DMS 273 treated with DMSO at 0.1 percent for 48 hours (cell line): Measurements from ENCODE around the gene CITED1.

Experiments
- DNase-seq: peaks from one replicate; lab custom pipeline; 2025; lab: John Stamatoyannopoulos, UW

The CITED1 gene

DNA sequence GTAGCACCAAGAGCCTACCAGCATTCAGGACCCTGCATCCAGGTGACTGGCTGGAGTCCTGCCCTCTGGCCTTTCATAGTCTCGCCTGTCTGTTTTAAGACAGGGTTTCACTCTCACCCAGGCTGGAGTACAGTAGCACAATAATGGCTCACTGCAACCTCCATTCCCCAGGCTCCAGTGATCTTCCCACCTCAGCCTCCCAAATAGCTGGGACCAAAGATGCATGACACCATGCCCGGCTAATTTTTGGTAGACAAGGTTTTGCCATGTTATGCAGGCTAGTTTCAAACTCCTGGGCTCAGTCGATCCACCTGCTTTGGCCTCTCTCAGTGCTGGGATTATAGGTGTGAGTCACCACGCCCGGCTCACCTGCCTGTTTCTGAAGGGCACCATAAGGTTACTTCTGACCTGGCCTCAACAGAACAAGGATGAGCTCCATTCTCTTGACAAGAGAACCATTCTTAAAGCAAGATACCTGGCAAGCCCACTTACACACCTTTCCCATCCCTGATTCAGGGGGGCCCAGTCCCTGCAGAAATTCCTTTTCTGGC is 35.3 kb downstream of the CITED1 start:
- no peak for DNase-seq

DNA sequence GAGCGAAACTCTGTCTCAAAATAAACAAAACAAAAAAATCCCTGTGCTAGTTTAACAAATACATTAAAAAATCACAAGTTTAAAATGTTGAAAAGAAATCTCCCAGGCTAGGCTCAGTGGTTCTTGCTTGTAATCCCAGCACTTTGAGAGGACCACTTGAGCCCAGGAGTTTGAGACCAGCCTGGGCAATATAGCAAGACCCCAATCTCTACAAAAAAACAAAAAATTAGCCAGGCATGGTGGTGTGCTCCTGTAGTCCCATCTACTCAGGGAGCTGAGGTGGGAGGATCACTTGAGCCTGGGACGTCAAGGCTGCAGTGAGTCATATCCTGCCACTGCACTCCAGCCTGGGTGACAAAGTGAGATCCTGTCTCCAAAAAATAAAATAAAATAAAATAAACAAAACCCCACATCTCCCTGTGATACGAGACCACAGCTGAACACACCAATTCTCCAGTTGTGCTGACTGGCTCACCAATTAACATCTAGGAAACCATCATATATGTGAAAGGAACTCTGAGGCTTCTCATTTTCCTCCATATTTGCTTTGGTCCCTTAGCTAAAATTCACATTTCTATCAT is 36.0 kb downstream of the CITED1 start:
- no peak for DNase-seq

DNA sequence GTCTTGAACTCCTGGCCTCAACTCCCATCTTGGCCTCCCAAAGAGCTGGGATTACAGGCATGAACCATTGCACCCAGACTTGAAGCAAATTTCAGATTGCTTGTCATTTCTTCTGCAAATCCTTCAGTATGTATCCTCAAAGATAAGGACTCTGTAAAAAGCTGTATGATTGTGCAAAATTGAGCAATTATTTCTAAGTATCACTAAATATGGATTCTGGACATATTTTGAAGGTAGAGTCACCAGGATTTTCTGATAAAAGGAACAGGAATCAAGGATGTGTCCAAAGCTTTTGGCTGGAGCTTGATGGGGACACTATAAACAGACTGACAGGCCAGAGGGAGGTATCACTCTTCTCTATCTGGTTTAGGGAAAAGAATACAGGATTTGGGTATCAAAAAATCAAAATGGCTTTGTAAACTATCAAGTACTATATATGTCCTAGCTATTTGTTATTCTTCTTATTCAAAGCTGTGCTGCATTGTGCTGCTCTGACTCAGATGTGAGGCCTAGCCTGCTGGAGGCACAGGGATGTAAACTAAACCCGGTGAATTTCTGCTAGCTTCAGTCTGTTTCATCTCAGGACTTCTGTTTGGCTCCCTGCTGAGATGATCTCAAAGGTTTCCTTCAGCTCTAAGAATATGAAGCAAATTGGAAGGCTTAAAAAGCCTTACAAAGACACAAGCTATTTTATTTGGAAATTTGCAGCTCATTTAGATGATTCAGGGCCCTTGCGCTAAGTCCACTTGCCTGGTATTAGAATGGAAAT is 36.9 kb downstream of the CITED1 start:
- no peak for DNase-seq

DNA sequence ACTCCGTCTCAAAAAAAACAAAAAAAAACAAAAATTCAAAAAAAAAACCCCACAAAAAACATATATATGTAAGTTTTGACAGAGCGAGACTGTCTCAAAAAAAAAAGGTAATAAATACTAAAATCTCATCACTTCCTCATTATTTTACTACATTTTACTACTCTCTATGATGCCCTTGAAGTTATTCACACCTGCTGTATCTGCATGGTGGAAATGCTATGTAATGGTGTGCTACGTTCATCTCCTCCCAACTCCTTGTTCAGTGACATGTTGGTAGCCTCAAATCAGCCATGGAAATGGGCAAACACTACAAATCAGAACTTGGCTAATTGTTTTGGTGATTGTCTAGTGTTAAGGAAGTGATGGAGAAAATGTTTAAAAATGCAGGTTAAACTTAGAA is 40.5 kb downstream of the CITED1 start:
- no peak for DNase-seq

DNA sequence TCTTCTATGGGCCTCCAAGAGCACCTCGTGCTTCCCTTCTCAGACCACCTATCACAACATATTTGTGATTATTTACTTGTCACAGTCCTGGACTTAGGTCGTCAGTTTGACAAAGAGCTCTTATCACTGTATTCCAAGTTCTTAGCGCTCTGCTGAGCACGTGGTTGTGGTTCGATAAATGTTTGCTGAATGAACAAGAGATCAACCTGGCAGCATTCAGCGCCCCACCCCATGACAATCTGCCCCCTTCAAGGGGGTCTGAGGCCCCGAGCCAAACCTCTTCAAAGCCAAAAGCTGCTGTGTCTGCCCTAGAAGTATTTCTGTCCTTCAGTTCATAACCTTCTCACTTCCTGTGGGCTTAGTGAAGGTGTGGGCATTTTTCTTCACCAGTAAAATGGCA is 43.6 kb downstream of the CITED1 start:
- DNase-seq, result no peak

DNA sequence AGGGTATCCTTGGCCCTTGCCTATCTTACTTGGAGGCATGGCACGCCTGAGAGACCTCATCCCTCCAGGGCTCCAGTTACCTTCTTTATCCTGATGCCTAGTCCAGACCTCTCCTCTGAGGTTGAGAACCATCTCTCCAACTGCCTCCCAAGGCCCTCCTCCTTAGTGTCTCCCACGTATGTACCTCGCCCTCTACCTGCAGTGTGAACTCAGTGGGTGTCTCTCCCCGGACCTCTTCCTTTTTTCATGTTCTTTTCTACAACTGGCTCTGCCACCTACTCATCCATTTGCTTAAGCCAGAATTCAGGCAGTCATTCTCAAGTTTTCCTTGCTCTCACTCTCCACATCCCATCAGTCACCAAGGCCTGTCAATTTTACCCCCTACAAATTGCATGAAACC is 45.3 kb downstream of the CITED1 start:
- DNase-seq, result no peak

DNA sequence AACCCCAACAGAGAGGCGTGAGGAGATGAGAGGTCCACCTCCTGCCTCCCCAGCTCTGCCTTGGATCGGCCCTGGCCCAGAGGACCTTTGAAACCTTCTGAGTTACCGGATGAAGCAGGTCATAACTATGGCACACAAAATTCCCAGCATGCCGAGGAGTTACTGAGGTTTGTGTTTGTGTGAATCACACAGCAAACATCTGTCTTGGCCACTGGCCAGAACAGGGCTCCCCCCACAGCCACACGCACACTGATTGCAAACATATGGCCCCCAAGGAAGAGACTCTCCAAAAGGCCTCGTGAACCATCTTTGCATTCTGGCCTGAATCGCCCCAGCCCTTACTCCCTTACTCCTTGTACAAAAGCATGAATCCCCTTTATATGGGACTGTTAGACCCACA is 47.5 kb downstream of the CITED1 start:
- DNase-seq, result no peak

DNA sequence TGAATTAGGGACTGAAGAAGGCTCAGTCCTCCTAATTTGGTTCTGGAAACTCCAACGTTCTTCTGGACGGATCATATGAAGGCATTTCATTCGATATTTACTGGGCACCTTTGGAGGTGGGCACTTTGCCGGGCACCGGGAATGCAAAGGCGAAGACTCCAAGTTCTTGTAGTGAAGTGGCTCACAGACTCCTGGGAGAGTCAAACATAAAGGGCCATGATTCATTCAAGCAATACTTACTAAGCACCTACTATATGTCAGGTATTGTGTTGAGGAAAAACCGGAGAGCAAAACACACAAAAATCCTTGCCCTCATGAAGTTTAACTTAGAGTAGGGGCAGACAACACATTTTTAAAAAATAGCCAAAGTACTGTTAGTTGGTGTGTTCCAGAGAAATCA is 49.9 kb downstream of the CITED1 start:
- DNase-seq, result no peak

DNA sequence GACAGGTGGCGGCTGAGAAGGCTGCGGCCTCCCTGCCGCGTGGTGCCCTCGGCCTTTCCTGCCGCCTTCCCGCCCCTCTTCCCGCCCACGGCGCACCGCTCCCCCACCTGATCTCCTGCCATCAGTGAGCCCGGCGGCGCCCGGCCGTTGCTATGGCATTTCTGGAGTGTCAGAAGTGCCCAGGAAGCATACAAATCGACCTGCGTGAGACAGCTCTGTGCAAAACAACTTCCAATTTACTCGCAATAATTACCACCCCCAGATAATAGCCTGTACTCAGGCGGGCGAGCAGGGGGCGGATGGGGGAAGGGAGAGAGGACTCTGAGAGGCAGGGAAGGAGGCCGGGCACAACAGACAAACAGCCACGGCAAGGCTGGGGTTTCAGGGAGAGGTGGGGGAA is 50.3 kb downstream of the CITED1 start:
- no peak for DNase-seq

DNA sequence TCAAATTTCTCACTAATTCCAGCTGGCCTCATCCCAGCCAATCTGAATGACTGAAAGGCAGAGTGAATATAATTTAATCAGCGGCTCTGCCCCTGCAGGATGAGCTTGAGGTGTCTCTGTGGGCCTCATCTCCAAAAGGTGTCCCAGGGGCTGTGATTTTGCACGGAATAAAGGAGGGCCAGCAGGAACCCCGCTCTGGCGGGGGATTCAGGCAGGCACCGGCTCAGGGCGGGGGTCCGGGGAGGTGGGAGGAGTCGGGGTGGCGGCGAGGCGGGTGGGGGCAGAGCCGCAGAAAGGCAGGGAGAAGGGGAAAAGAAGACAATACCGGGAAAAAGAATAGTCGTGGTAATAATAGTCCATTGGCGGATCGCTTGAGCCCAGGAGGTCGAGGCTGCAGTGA is 50.9 kb downstream of the CITED1 start:
- no peak for DNase-seq

DNA sequence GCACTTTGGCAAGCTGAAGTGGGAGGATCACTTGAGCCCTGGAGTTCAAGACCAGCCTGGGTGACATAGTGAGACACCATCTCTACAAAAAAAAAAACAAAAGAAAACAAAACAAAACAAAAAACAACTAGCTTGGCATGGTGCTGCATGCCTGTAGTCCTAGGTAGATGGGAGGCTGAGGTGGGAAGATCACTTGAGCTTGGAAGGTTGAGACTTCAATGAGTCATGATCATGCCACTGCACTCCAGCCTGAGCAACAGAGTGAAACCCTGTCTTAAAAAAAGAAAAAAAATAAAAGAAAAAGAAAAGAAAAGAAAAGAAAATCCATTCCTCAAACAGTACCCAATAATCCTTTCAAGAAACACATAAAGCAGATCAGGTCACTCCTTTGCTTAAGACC is 52.0 kb downstream of the CITED1 start:
- DNase-seq, result no peak
